Measurements from ENCODE around the gene KLF11. TPM values are rescaled to one million over a fixed set of nuclear protein-coding genes. Genes with fewer than 3 reads are reported as not detected.
"Not testable (repeated sequence)": the region's sequence is repeated elsewhere in the genome, so short reads cannot be mapped to it uniquely, and the experiment has no call there.

The KLF11 gene
- total RNA-seq, 1 donor from 2014 or later = 12.2 TPM

GRCh38 chr2:10022966-10023662 lies 20.2 kb upstream of the KLF11 start:
- DNase-seq (ENCODE audit: low spot score) = no peak
- ATAC-seq = no peak

GRCh38 chr2:10026940-10027569 lies 16.3 kb upstream of the KLF11 start:
- no peak for DNase-seq (ENCODE audit: low spot score)
- no peak for ATAC-seq

- ATAC-seq (no peak), DNase-seq (ENCODE audit: low spot score) (no peak)
Measured at GRCh38 chr2:10027660-10028330, 15.6 kb upstream of the KLF11 start.

DNA sequence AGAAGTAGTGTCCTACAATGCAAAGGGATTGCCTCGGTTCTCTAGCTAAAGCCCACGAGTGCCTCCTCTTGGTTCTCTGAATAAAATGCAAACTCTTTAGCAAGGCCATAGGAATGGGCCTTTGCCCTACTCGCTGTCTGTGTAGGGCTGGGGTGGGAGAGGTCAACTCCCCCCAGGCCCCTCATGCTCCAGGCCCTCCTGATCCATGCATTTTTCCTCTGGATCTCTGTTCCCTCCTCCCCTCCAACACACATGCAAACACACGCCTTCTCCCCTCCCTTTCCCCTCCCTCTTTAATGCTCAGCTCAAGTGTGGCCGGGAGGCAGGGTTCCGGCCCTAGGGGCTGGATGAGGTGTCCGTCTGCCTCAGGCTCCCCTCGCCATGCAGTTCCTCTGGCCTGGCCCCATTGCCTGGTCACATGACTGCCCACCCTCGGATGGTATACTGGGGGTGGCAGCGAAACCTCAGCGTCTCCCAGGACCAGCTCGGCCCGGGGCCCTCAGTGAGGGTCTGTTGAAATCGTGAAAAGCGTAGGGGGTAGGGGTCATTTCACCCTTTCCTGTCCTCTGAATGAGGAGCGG lies 14.9 kb upstream of the KLF11 start:
- DNase-seq (ENCODE audit: low spot score) = no peak
- peak; percentile 9 for ATAC-seq

GRCh38 chr2:10028988-10029874 lies 14.1 kb upstream of the KLF11 start:
- no peak for DNase-seq (ENCODE audit: low spot score)
- ATAC-seq = peak; percentile 74

- no peak for DNase-seq (ENCODE audit: low spot score)
Measured at GRCh38 chr2:10029875-10030223, 13.5 kb upstream of the KLF11 start.

DNA sequence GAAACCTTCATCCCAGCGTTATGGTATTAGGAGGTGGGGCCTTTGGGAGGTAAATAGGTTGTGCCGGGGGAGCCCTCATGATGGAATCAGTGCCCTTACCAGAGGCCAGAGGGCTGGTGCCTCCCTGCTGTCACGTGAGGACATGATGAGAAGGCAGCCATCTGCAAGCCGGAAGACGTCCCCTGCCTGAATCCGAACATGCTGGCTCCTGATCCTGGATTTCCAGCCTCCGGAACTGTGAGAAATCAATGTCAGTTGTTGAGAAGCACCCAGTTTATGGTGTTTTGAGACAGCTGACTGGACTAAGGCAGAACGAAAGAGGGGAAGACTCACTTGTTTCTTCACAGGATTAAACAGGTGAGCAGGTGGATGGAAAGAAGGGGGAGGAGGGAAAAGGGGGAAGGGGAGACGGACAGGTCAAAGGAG lies 13.0 kb upstream of the KLF11 start:
- DNase-seq (ENCODE audit: low spot score) = no peak
- ATAC-seq = no peak

More at GRCh38 chr2:10029875-10030223, 13.5 kb upstream of the KLF11 start:
- no peak for ATAC-seq

- not testable (repeated sequence) for ATAC-seq; DNase-seq (ENCODE audit: low spot score)
Measured at GRCh38 chr2:10030798-10031197, 12.6 kb upstream of the KLF11 start.

GRCh38 chr2:10031886-10032745 lies 11.2 kb upstream of the KLF11 start:
- no peak for ATAC-seq
- DNase-seq (ENCODE audit: low spot score) = no peak

GRCh38 chr2:10032746-10033105 lies 10.6 kb upstream of the KLF11 start:
- DNase-seq (ENCODE audit: low spot score) = no peak
- no peak for ATAC-seq

- no peak for ATAC-seq
- no peak for DNase-seq (ENCODE audit: low spot score)
Measured at GRCh38 chr2:10033251-10034006, 9.9 kb upstream of the KLF11 start.

GRCh38 chr2:10034333-10035052 lies 8.9 kb upstream of the KLF11 start:
- ATAC-seq (no peak), DNase-seq (ENCODE audit: low spot score) (no peak)

DNA sequence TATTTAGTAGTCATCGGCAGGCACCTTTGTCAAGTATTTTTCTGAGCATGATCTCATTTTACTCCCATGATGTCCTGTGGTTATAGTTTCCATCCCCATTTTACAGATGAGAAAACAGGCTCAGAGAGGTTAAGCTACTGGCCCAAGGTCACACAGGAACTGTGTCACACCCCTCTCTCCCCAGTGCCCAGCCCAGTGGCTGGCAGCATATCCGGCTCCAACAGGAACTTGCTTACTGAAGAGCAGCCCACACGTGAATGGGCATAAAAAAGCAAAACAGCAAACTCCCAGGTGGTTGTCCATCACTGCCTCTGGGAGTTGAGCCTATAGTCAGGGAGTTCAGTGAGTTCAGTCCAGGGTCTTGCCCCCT lies 8.3 kb upstream of the KLF11 start:
- DNase-seq (ENCODE audit: low spot score) (no peak), ATAC-seq (no peak)

DNA sequence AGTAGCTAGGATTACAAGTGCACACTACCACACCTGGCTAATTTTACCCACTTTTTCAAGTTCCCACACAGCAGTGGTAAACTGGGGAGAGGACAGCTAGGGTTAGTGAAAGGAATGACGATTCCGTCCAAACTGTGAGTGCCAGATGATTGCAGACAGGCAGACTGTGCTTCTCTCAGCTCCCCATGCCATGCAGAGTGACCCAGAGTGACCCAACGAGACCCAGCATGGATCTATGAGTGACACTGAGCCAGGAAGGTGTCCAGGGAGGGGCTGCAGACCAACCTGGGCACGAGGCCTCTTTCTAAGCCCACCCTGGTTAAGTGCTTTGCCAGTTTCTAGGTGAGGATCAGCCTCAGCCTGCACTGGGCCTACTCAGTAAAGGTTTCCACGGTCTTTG lies 7.7 kb upstream of the KLF11 start:
- ATAC-seq = peak; percentile 33

DNA sequence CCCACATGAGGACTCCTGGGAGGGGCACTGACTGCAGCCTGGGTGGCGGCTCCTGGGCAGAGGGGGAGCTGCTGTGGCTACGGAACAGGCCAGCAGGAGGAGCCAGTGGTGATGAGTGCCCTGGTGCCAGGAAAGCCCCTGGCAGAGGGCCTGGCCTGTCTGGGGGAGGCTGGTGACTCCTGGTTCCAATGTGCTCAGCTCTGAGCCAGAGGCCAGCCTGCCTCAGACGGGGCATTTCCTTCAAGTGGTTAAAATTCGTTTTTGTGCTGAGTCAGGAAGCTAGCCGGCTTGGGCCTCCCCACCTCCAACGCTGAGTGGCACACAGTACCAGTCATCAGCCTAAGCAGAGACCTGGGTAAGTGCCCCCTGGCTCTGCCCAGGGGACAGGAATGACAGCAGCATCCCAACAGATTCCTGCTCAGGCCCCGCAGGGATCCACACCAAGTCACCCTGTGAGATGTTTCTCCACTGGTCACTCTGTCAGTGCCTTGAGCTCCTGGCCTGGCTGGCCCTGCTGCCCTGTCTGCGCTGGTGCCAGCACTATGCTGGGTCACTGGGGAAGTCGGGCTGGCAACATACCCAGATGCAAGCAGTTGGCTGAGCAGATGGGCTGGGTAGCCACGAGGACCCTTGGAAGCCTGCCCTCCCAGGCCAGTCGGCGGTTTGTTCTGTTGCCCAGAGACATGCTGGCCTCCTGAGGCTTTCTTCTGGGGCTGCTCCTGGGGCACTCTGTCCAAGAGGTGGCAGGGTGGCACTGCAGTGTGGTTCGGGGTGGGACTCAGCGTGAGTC lies 7.1 kb upstream of the KLF11 start:
- ATAC-seq (peak; percentile 84), DNase-seq (ENCODE audit: low spot score) (peak; percentile 97)

More for the DNA sequence above, 7.7 kb upstream of the KLF11 start:
- DNase-seq (ENCODE audit: low spot score) = no peak

GRCh38 chr2:10038123-10038522 lies 5.2 kb upstream of the KLF11 start:
- ATAC-seq = no peak
- DNase-seq (ENCODE audit: low spot score) = no peak

- DNase-seq (ENCODE audit: low spot score) (no peak), ATAC-seq (no peak)
Measured at GRCh38 chr2:10038716-10039115, 4.6 kb upstream of the KLF11 start.
